ENCODE results near the gene TPRN. TPM values are rescaled to one million over a fixed set of nuclear protein-coding genes. Genes with fewer than 3 reads are reported as not detected.

The TPRN gene
- total and polyA plus RNA-seq, 7 experiments from 2014 or later, result 0.35 to 13.5 (median 7.4) TPM

- CTCF ChIA-PET, result interaction anchor here (0.7 to 1.9 kb wide), 5 partner anchors 22 to 93 kb away, joined by 3 to 5 read pairs (median 4); no protein-coding TSS in a partner anchor
- POLR2A ChIA-PET, result interaction anchor here (0.6 to 10.4 kb wide), 22 partner anchors 9 to 381 kb away, joined by 3 to 136 read pairs (median 5); partner anchors contain the start of genes CYSRT1, MAN1B1, NDOR1 and NELFB
Observed at GRCh38 chr9:137188490-137189296, 11.8 kb downstream of the TPRN start, which contains the start of the genes ANAPC2 and SSNA1. Gene ANAPC2, minus strand, starts transcription at chr9:137188560. Its CDS starts 28 bp downstream, at chr9:137188532. Gene SSNA1, plus strand, starts transcription at chr9:137188676. Its CDS starts 51 bp downstream, at chr9:137188727.

GRCh38 chr9:137188086-137188489 is 12.5 kb downstream of the TPRN start:
- intact Hi-C loops (cut with micrococcal nuclease), result loop anchor here (1.0 to 2.0 kb wide), 10 partner anchors 12 to 398 kb away; partner anchors contain the start of genes NDOR1 (in 2 of the 2), TMEM203 (in 2 of the 2), TPRN (in 2 of the 2) and TUBB4B (in 2 of the 2)
- Mint-ChIP-seq H3K36me3 (peaks cover 0 to 7% (median 6%) of the 10 kb centered on the region in 5 donors), H3K9me3 (peaks cover 0 to 2% (median 0%) of the 10 kb centered on the region in 11 donors), H3K4me1 (peaks cover 14 to 61% (median 32%) of the 10 kb centered on the region in 7 donors), H3K4me3 (peak overlapping the region; percentile 90 to 96 (median 92)), H3K27me3 (no peaks in the 10 kb centered on the region), H3K27ac (peak overlapping the region; percentile 85 to 94 (median 93))
- Histone ChIP-seq H3K4me1 (ENCODE audit: control insufficient read depth in 2 of 2, insufficient read depth in 2 of 2, low read length in 2 of 2) (peaks cover 30 to 32% of the 10 kb centered on the region in 2 donors), H3K36me3 (ENCODE audit: control insufficient read depth in 2 of 3, insufficient read depth in 3 of 3, low read length in 3 of 3) (peaks cover 0 to 69% (median 11%) of the 10 kb centered on the region in 3 experiments), H3K27me3 (ENCODE audit: control insufficient read depth in 2 of 2, insufficient read depth in 2 of 2, low read length in 2 of 2) (no peaks in the 10 kb centered on the region), H3K27ac (ENCODE audit: low read depth, low read length) (peak overlapping the region; percentile 99), H3K9me3 (ENCODE audit: control insufficient read depth in 2 of 3, low read length in 3 of 3) (no peaks in the 10 kb centered on the region), H3K4me3 (ENCODE audit: low read length) (peak overlapping the region; percentile 98)
- CTCF ChIA-PET, result interaction anchor here (0.6 to 1.7 kb wide), 2 partner anchors 60 to 142 kb away, joined by 4 read pairs; partner anchors contain the start of gene NPDC1
- ATAC-seq (peak; percentile 15), DNase-seq (no peak)
- POLR2A ChIA-PET, result interaction anchor here (0.9 to 10.4 kb wide), 13 partner anchors 9 to 102 kb away, joined by 3 to 136 read pairs (median 6); partner anchors contain the start of genes CYSRT1, MAN1B1, NDOR1 and NELFB

More at GRCh38 chr9:137188490-137189296, 11.8 kb downstream of the TPRN start, which contains the start of the genes ANAPC2 and SSNA1:
- peaks cover 30 to 32% of the 10 kb centered on the region in 2 donors for H3K4me1 ChIP-seq (ENCODE audit: control insufficient read depth in 2 of 2, insufficient read depth in 2 of 2, low read length in 2 of 2)
- H3K27me3 ChIP-seq (ENCODE audit: control insufficient read depth in 2 of 2, insufficient read depth in 2 of 2, low read length in 2 of 2), result no peaks in the 10 kb centered on the region
- DNase-seq (peak; percentile 86 to 99 (median 93)), ATAC-seq (peak; percentile 91)
- intact Hi-C loops (cut with micrococcal nuclease), result loop anchor here (1.0 to 2.0 kb wide), 10 partner anchors 12 to 398 kb away; partner anchors contain the start of genes NDOR1 (in 2 of the 2), TMEM203 (in 2 of the 2), TPRN (in 2 of the 2) and TUBB4B (in 2 of the 2)
- Mint-ChIP-seq H3K27me3 (no peaks in the 10 kb centered on the region), H3K4me1 (peaks cover 14 to 61% (median 32%) of the 10 kb centered on the region in 7 donors), H3K9me3 (peaks cover 0 to 2% (median 0%) of the 10 kb centered on the region in 11 donors), H3K36me3 (peaks cover 0 to 7% (median 6%) of the 10 kb centered on the region in 5 donors), H3K4me3 (peak within 1 kb of the TSS; percentile 91 to 99 (median 92)), H3K27ac (peak within 1 kb of the TSS; percentile 85 to 96 (median 93))
- peaks cover 0 to 63% (median 5%) of the 10 kb centered on the region in 3 experiments for H3K36me3 ChIP-seq (ENCODE audit: control insufficient read depth in 2 of 3, insufficient read depth in 3 of 3, low read length in 3 of 3)
- H3K9me3 ChIP-seq (ENCODE audit: control insufficient read depth in 2 of 3, low read length in 3 of 3), result no peaks in the 10 kb centered on the region
- peak within 1 kb of the TSS; percentile 99 for H3K27ac ChIP-seq (ENCODE audit: low read depth, low read length)
- peak within 1 kb of the TSS; percentile 98 for H3K4me3 ChIP-seq (ENCODE audit: low read length)

- Histone ChIP-seq H3K9me3 (ENCODE audit: control insufficient read depth in 2 of 3, low read length in 3 of 3) (no peaks in the 10 kb centered on the region), H3K4me1 (ENCODE audit: control insufficient read depth in 2 of 2, insufficient read depth in 2 of 2, low read length in 2 of 2) (peaks cover 30 to 32% of the 10 kb centered on the region in 2 donors), H3K27ac (ENCODE audit: low read depth, low read length) (peak overlapping the region; percentile 99), H3K4me3 (ENCODE audit: low read length) (peak overlapping the region; percentile 98), H3K27me3 (ENCODE audit: control insufficient read depth in 2 of 2, insufficient read depth in 2 of 2, low read length in 2 of 2) (no peaks in the 10 kb centered on the region), H3K36me3 (ENCODE audit: control insufficient read depth in 2 of 3, insufficient read depth in 3 of 3, low read length in 3 of 3) (peaks cover 0 to 76% (median 11%) of the 10 kb centered on the region in 3 experiments)
- CTCF ChIA-PET, result interaction anchor here (0.6 to 1.6 kb wide), 2 partner anchors 39 to 141 kb away, joined by 3 to 4 read pairs; partner anchors contain the start of genes NPDC1 and RNF224
- POLR2A ChIA-PET, result interaction anchor here (0.9 to 10.4 kb wide), 12 partner anchors 8 to 101 kb away, joined by 3 to 136 read pairs (median 6); partner anchors contain the start of genes CYSRT1, MAN1B1, NDOR1 and NELFB
- peak overlapping the region; percentile 85 to 94 (median 93) for H3K27ac Mint-ChIP-seq
- intact Hi-C loops (cut with micrococcal nuclease), result no loop called here
- peaks cover 0 to 7% (median 6%) of the 10 kb centered on the region in 5 donors for H3K36me3 Mint-ChIP-seq
- H3K4me1 Mint-ChIP-seq, result peaks cover 14 to 61% (median 32%) of the 10 kb centered on the region in 7 donors
- H3K9me3 Mint-ChIP-seq, result peaks cover 0 to 2% (median 0%) of the 10 kb centered on the region in 11 donors
- no peak for ATAC-seq
- H3K27me3 Mint-ChIP-seq, result no peaks in the 10 kb centered on the region
- peak overlapping the region; percentile 90 to 96 (median 92) for H3K4me3 Mint-ChIP-seq
- DNase-seq, result no peak
Observed at GRCh38 chr9:137187386-137187785, 13.2 kb downstream of the TPRN start.

GRCh38 chr9:137186385-137186784 is 14.2 kb downstream of the TPRN start:
- peaks cover 0 to 12% (median 6%) of the 10 kb centered on the region in 5 donors for H3K36me3 Mint-ChIP-seq
- peak overlapping the region; percentile 57 to 96 (median 92) for H3K4me3 Mint-ChIP-seq
- peaks cover 0 to 85% (median 11%) of the 10 kb centered on the region in 3 experiments for H3K36me3 ChIP-seq (ENCODE audit: control insufficient read depth in 2 of 3, insufficient read depth in 3 of 3, low read length in 3 of 3)
- H3K27ac ChIP-seq (ENCODE audit: low read depth, low read length), result no peak overlapping the region
- intact Hi-C loops (cut with micrococcal nuclease), result no loop called here
- ATAC-seq, result no peak
- peaks cover 14 to 61% (median 32%) of the 10 kb centered on the region in 7 donors for H3K4me1 Mint-ChIP-seq
- H3K4me1 ChIP-seq (ENCODE audit: control insufficient read depth in 2 of 2, insufficient read depth in 2 of 2, low read length in 2 of 2), result peaks cover 30 to 32% of the 10 kb centered on the region in 2 donors
- H3K4me3 ChIP-seq (ENCODE audit: low read length), result no peak overlapping the region
- DNase-seq, result no peak
- ChIA-PET POLR2A (interaction anchor here (1.0 to 10.4 kb wide), 4 partner anchors 18 to 57 kb away, joined by 3 to 136 read pairs (median 14); partner anchors contain the start of genes NDOR1, TMEM203, TPRN and TUBB4B), CTCF (interaction anchor here (1.6 kb wide), 1 partner anchor 40 kb away, joined by 3 read pairs; the partner anchor contains the start of gene RNF224)
- no peaks in the 10 kb centered on the region for H3K27me3 Mint-ChIP-seq
- H3K9me3 Mint-ChIP-seq, result peaks cover 0 to 2% (median 0%) of the 10 kb centered on the region in 11 donors
- H3K27ac Mint-ChIP-seq, result peak overlapping the region in 4 of 9 donors; percentile 32 to 62 (median 48)
- H3K27me3 ChIP-seq (ENCODE audit: control insufficient read depth in 2 of 2, insufficient read depth in 2 of 2, low read length in 2 of 2), result no peaks in the 10 kb centered on the region
- H3K9me3 ChIP-seq (ENCODE audit: control insufficient read depth in 2 of 3, low read length in 3 of 3), result no peaks in the 10 kb centered on the region

GRCh38 chr9:137185921-137186320 is 14.6 kb downstream of the TPRN start:
- Histone ChIP-seq H3K4me1 (ENCODE audit: control insufficient read depth in 2 of 2, insufficient read depth in 2 of 2, low read length in 2 of 2) (peaks cover 30 to 32% of the 10 kb centered on the region in 2 donors), H3K4me3 (ENCODE audit: low read length) (no peak overlapping the region), H3K27me3 (ENCODE audit: control insufficient read depth in 2 of 2, insufficient read depth in 2 of 2, low read length in 2 of 2) (no peaks in the 10 kb centered on the region), H3K27ac (ENCODE audit: low read depth, low read length) (no peak overlapping the region), H3K36me3 (ENCODE audit: control insufficient read depth in 2 of 3, insufficient read depth in 3 of 3, low read length in 3 of 3) (peaks cover 0 to 85% (median 11%) of the 10 kb centered on the region in 3 experiments), H3K9me3 (ENCODE audit: control insufficient read depth in 2 of 3, low read length in 3 of 3) (no peaks in the 10 kb centered on the region)
- intact Hi-C loops (cut with micrococcal nuclease), result no loop called here
- no peaks in the 10 kb centered on the region for H3K27me3 Mint-ChIP-seq
- no peak for ATAC-seq
- peaks cover 14 to 59% (median 32%) of the 10 kb centered on the region in 7 donors for H3K4me1 Mint-ChIP-seq
- H3K27ac Mint-ChIP-seq, result peak overlapping the region in 1 of 9 donors; percentile 39
- DNase-seq, result no peak
- H3K9me3 Mint-ChIP-seq, result peaks cover 0 to 2% (median 0%) of the 10 kb centered on the region in 11 donors
- ChIA-PET POLR2A (interaction anchor here (10.4 kb wide), 1 partner anchor 19 kb away, joined by 136 read pairs; the partner anchor contains the start of genes NDOR1, TMEM203 and TPRN), CTCF (interaction anchor here (1.6 kb wide), 1 partner anchor 41 kb away, joined by 3 read pairs; the partner anchor contains the start of gene RNF224)
- H3K4me3 Mint-ChIP-seq, result peak overlapping the region in 3 of 10 donors; percentile 38 to 92 (median 48)
- H3K36me3 Mint-ChIP-seq, result peaks cover 0 to 12% (median 6%) of the 10 kb centered on the region in 5 donors

Measured in naive thymus-derived CD4-positive, alpha-beta T cell (primary cell).